AG04450 (cell line): Measurements from ENCODE around the gene RASL10B. TPM values are rescaled to one million over a fixed set of nuclear protein-coding genes. Genes with fewer than 3 reads are reported as not detected.
A peak's percentile ranks its signal among the peaks of the same experiment; 100 is the strongest.

Experiments
- CTCF ChIA-PET: fragments of 300-600, 350-600 bp; formaldehyde crosslinking; extraction: SDS; loops from one replicate; lab custom pipeline; 2022; ENCODE audit warnings: antibody characterized with exemption, inconsistent platforms; lab: Charles Lee
- POLR2A ChIA-PET: fragments of 350-600 bp; formaldehyde crosslinking; extraction: SDS; loops from one replicate; lab custom pipeline; 2021; ENCODE audit warnings: antibody characterized with exemption, inconsistent platforms; lab: Yijun Ruan, JAX
- DNase-seq: peaks from one replicate; pipeline ENCODE4 v3.0.0-alpha.2; 2011; ENCODE audit warnings: low read depth, low spot score
- H3K27ac ChIP-seq: one replicate; pipeline ENCODE4 v1.5.1; 2012; ENCODE audit warnings: low read depth, low read length, control low read depth
- H3K27me3 ChIP-seq: one replicate; pipeline ENCODE4 v1.6.0; 2012; ENCODE audit warnings: low read length; ENCODE audit not compliant: control insufficient read depth, insufficient read depth
- H3K4me3 ChIP-seq: 2 replicates; pipeline ENCODE4 v1.5.1; 2011; ENCODE audit warnings: mild to moderate bottlenecking, low read depth, low read length, control low read depth
- H3K9me3 ChIP-seq: 2 replicates; pipeline ENCODE4 v1.5.1; 2012; ENCODE audit warnings: low read length; ENCODE audit not compliant: control insufficient read depth, insufficient read depth
- CTCF ChIP-seq: IDR thresholded peaks from 2 replicates; pipeline ENCODE4 v1.5.1; 2011; ENCODE audit warnings: low read depth, low read length, control low read depth, inconsistent platforms
- polyA plus RNA-seq: library from polyadenylated mRNA; depleted of rRNA; stranded (reverse); fragments of >200 nt; gene quantifications from 2 replicates; pipeline ENCODE4 v1.2.3, GENCODE V29; 2011

RASL10B gene
- polyA plus RNA-seq, 1 experiment: 3.3 TPM

GRCh38 chr17:35744830-35745229 lies 13.4 kb downstream of the RASL10B start:
- CTCF ChIA-PET: interaction anchor here (1.3 to 9.3 kb wide), 2 partner anchors 130 to 203 kb away, joined by 5 to 357 read pairs; no protein-coding TSS in a partner anchor
- no peak for DNase-seq
- TF ChIP-seq CTCF: no peak
- POLR2A ChIA-PET: interaction anchor here (1.2 kb wide), 1 partner anchor 13 kb away, joined by 3 read pairs; the partner anchor contains the start of gene RASL10B
- H3K9me3 ChIP-seq: peaks cover 6% of the 10 kb centered on the region
- no peak overlapping the region for H3K4me3 ChIP-seq
- peaks cover 63% of the 10 kb centered on the region for H3K27me3 ChIP-seq
- H3K27ac ChIP-seq: no peak overlapping the region

- Histone ChIP-seq H3K9me3 (peaks cover 6% of the 10 kb centered on the region), H3K27me3 (peaks cover 64% of the 10 kb centered on the region), H3K27ac (no peak overlapping the region), H3K4me3 (no peak overlapping the region)
- POLR2A ChIA-PET: interaction anchor here (1.2 kb wide), 1 partner anchor 14 kb away, joined by 3 read pairs; the partner anchor contains the start of gene RASL10B
- CTCF ChIA-PET: interaction anchor here (0.6 to 9.3 kb wide), 4 partner anchors 15 to 203 kb away, joined by 4 to 357 read pairs (median 4); partner anchors contain the start of gene TAF15
- DNase-seq: no peak
- TF ChIP-seq CTCF: no peak
Observed at GRCh38 chr17:35745246-35745645, 13.8 kb downstream of the RASL10B start.

GRCh38 chr17:35745749-35746320 lies 14.4 kb downstream of the RASL10B start:
- CTCF ChIA-PET: interaction anchor here (0.6 to 9.3 kb wide), 6 partner anchors 14 to 177 kb away, joined by 4 to 357 read pairs (median 12); partner anchors contain the start of gene TAF15
- POLR2A ChIA-PET: no interaction called here

GRCh38 chr17:35747540-35748017 lies 16.1 kb downstream of the RASL10B start:
- Histone ChIP-seq H3K9me3 (no peaks in the 10 kb centered on the region; the same call in 1 of the 2 replicates), H3K27ac (no peak overlapping the region), H3K4me3 (no peak overlapping the region), H3K27me3 (peaks cover 53% of the 10 kb centered on the region)
- peak; percentile 55 for DNase-seq
- TF ChIP-seq CTCF: peak; percentile 83
- POLR2A ChIA-PET: interaction anchor here (0.6 kb wide), 1 partner anchor 135 kb away, joined by 3 read pairs; no protein-coding TSS in a partner anchor
- CTCF ChIA-PET: interaction anchor here (0.5 to 9.3 kb wide), 71 partner anchors 9 to 1130 kb away, joined by 3 to 357 read pairs (median 5); partner anchors contain the start of genes C17orf50, PEX12, RASL10B and SLFN11

More at GRCh38 chr17:35745749-35746320, 14.4 kb downstream of the RASL10B start:
- TF ChIP-seq CTCF: no peak
- Histone ChIP-seq H3K27me3 (peaks cover 62% of the 10 kb centered on the region), H3K27ac (no peak overlapping the region), H3K9me3 (peaks cover 3% of the 10 kb centered on the region), H3K4me3 (no peak overlapping the region)
- DNase-seq: no peak

GRCh38 chr17:35748341-35748841 lies 17.0 kb downstream of the RASL10B start:
- no peak overlapping the region for H3K4me3 ChIP-seq
- H3K9me3 ChIP-seq: no peaks in the 10 kb centered on the region; the same call in 1 of the 2 replicates
- H3K27ac ChIP-seq: no peak overlapping the region
- no peak for DNase-seq
- ChIA-PET POLR2A (no interaction called here), CTCF (interaction anchor here (0.7 to 9.3 kb wide), 32 partner anchors 8 to 466 kb away, joined by 3 to 357 read pairs (median 8); partner anchors contain the start of genes C17orf50 and RASL10B)
- no peak for TF ChIP-seq CTCF
- H3K27me3 ChIP-seq: peaks cover 46% of the 10 kb centered on the region
